ENCODE data around the gene DPP6. TPM values are rescaled to one million over a fixed set of nuclear protein-coding genes. Genes with fewer than 3 reads are reported as not detected.

Gene DPP6
- total RNA-seq, 1 donor from 2014 or later: not detected

DNA sequence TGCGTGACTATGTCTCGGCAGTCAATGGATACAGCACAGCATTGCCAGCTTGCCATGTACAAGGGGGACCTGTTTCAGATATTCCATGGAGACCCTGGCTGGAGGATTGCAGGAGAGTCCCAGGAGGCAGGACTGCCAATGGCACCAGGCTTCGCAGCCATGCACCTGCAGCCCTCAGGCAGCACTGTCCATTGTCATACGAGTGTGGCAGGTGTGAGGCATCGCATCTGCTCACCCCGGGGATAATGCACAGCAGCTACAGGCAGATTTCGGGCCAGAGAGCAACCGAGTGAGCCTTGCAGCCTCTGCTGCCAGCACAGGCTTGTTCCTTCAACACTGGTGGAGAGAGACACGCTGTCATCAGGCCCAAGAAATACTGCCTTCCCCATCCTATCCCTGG is 535.6 kb downstream of the DPP6 start:
- no peak for DNase-seq (ENCODE audit: low read depth in 2 of 2)

DNA sequence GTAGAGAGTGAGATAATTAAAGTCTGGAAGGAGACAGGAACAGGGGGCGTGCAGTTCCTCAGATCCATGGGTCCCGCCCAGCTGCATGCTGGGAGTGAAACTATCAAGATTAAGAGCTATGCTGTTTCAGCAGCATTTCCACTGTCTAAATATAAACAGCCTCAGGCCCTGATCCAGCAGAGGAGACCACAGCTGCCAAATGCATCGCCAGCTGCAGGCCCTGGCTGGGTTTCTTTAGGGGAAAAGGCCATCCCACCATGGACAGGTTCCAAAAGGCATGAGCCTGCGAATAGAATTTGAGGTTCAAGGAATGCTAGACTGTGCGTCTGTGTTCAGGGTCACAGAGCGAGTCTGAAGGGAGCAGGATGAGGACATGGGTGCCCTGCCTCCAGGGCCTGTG is 539.3 kb downstream of the DPP6 start:
- no peak for DNase-seq (ENCODE audit: low read depth in 2 of 2)

GRCh38 chr7:154592388-154592787 is 540.2 kb downstream of the DPP6 start:
- no peak for DNase-seq (ENCODE audit: low read depth in 2 of 2)

- no peak for DNase-seq (ENCODE audit: low read depth in 2 of 2)
Observed at GRCh38 chr7:154598396-154598795, 546.2 kb downstream of the DPP6 start.

GRCh38 chr7:154598864-154599263 is 546.7 kb downstream of the DPP6 start:
- no peak for DNase-seq (ENCODE audit: low read depth in 2 of 2)

DNA sequence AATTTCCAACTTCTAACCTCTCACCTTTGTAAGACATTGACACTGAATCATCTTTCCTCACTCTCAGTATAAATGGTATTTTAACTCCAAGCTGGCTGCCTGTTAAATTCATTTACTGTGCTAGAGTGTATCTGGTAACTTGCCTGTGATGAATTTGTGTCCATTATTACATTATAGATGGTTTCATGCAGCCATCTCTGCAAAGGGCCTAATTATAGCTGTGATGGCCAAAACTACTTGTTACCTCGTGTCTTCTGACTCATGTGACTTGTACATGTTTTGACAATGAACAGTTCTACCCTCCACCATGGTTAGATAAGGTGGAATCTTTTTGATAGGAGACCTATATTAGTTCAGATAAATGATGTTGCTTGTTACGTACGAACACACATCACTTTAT is 558.7 kb downstream of the DPP6 start:
- DNase-seq (ENCODE audit: low read depth in 2 of 2): no peak

- no peak for DNase-seq (ENCODE audit: low read depth in 2 of 2)
Observed at GRCh38 chr7:154613811-154614210, 561.6 kb downstream of the DPP6 start.

- DNase-seq (ENCODE audit: low read depth in 2 of 2): no peak
Observed at GRCh38 chr7:154620141-154620755, 568.0 kb downstream of the DPP6 start.

DNA sequence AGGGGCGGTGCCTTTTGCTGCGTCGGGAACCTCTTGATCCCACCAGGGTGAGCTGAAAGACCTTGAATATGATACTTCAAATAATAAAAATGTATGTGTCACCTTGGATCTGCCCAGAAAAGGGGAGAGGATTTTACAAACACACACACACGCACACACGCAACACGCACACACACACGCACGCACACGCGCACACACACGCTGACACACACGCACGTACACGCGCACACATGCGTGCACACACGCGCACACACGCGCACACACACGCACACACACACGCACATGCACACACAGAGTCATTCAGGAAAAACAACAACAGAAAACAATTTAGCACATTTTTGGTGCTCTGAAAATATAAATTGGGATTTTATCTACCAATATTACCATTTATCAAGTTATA is 571.2 kb downstream of the DPP6 start:
- no peak for DNase-seq (ENCODE audit: low read depth in 2 of 2)

GRCh38 chr7:154627646-154628290 is 575.6 kb downstream of the DPP6 start:
- DNase-seq (ENCODE audit: low read depth in 2 of 2): no peak

GRCh38 chr7:154628556-154628955 is 576.4 kb downstream of the DPP6 start:
- no peak for DNase-seq (ENCODE audit: low read depth in 2 of 2)

DNA sequence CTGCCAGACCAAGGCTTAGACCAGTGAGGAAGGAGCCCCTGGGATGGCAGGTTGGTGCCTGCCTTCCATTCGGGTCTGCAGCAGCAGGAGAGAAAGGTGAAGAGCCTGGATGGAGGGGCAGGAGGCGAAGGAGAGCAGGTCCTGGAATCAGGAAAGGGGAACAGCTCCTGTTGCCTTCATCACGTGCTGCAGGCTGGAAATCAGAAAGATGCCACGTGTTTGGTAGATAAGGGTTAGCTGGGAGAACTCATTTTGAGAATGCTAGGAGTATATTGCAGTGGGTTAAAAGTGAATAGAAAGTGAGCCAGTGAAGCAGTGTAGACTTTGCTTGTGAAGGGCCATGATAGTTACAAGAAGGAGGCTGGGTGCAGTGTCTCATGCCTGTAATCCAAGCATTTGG is 579.0 kb downstream of the DPP6 start:
- no peak for DNase-seq (ENCODE audit: low read depth in 2 of 2)

GRCh38 chr7:154633641-154634040 is 581.4 kb downstream of the DPP6 start:
- DNase-seq (ENCODE audit: low read depth in 2 of 2): no peak

DNA sequence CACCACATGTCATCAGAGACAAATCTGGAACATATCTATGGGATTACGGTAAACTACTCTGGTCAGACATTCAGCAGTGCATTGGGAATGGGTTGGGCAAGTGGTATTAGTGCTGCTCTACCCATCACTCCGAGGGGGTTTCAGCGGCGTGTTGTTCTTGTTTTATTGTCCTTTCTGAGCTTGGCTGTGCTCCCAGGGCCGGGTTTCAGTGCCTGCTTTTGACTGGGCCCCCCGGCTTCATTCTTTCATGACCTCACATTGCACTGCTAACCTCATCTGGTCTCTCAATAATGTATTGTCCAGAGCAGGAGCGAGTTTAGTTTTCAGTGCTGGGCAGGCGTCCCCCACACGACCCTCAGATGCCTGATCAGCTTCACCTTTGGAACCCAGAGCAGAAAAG is 586.1 kb downstream of the DPP6 start:
- no peak for DNase-seq (ENCODE audit: low read depth in 2 of 2)

DNA sequence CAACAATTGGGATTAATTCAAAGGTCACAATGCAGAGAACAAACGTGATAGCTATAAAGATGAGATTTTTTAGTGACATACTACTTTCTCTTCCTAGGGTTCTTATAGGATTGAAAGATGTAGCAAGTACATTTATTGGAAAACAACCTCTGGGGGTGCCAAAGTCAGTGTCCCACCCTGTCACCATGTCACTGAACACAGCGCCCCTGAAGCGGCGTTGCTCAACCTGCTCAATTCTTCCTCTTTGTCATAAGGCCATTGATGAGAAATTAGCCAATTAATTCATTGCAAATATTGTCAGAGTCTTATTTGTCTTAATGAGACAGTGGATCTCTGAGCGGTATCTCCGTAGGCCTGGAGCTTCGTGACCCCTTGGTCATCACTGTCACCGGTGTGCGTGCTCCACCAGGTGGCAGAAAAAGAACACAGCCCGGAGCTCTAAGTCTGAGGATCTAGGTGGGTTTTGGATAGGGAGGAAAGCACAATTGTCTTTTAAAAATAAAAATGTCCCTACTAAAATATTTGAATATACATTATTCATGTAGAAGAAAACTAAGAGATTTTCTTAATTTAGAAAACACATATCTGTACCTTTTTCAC is 588.2 kb downstream of the DPP6 start:
- no peak for DNase-seq (ENCODE audit: low read depth in 2 of 2)

DNA sequence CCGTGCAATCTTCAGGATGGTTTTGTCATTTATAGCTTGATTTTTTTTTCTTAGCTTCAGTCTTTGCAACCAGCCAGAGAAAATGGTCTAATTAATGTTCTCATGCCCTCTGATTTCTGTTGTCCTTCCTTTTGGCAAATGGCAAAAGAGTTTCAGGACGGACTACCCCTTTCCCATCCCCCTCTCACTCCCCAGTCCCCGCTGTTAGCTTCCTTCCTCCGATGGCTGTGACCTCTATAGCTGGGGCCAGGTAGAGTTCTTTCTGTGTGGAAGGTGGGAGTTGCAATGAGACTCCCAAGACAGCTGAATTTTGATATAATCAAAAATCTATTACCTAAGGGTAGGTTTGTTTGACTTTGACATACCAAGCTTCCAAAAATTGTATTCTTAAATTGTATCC is 588.7 kb downstream of the DPP6 start:
- DNase-seq (ENCODE audit: low read depth in 2 of 2): no peak

DNA sequence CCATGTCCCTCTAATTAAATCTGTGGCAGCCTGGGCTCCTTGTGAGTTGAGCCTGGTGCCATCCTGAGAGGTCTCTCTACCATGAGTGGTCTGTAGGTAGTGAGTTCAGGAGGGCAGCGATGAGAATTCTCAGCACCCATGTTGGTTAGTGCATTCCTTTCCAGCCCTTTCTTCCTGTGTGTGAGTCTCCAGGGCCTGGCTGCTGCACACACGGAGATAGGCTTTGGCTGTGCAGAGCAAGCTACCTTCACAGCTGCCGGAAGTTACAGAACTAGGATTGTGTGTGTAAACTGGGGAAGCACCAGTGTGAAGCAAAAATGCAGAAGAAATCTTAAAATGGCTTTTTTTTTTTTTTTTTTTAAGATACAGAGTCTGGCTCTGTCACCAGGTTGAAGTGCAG is 592.2 kb downstream of the DPP6 start:
- no peak for DNase-seq (ENCODE audit: low read depth in 2 of 2)

GRCh38 chr7:154646126-154647013 is 594.2 kb downstream of the DPP6 start:
- DNase-seq (ENCODE audit: low read depth in 2 of 2): no peak

DNA sequence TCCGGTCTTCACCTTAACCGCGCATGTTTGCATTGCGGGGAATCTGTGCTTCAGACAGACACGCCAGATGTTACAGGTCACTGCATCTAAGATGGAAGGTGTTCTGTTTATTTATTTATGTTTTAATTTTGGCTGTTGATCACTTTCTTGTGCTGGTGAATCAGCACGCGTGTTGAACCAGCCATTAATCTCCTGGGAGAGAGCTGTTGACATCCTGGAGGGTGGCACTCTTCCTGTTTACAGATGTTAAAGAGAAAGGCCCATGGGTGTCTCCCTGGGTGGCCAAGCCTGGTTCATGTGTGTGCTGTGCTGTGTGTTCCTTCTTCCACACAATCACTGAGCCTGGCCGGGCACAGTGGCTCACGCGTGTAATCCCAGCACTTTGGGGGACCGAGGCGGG is 595.4 kb downstream of the DPP6 start:
- no peak for DNase-seq (ENCODE audit: low read depth in 2 of 2)

- no peak for DNase-seq (ENCODE audit: low read depth in 2 of 2)
Observed at GRCh38 chr7:154649015-154649414, 596.8 kb downstream of the DPP6 start.

- no peak for DNase-seq (ENCODE audit: low read depth in 2 of 2)
Observed at GRCh38 chr7:154649434-154649833, 597.2 kb downstream of the DPP6 start.

GRCh38 chr7:154650275-154650674 is 598.1 kb downstream of the DPP6 start:
- no peak for DNase-seq (ENCODE audit: low read depth in 2 of 2)

All from dermis microvascular lymphatic vessel endothelial cell (primary cell).